Stimulated activated CD4-positive, alpha-beta T cell treated with anti-CD3 and anti-CD28 coated beads, Interleukin-4, amount 100 ng/mL, for 48 hours (primary cell): ENCODE data around the gene FCRL4.
"Not testable (repeated sequence)": the region's sequence is repeated elsewhere in the genome, so short reads cannot be mapped to it uniquely, and the experiment has no call there.

Source experiments
- DNase-seq, 2 donors: peaks; one replicate each; pipeline ENCODE4 v3.0.0-alpha.2; 2020; ENCODE audit warnings: low read depth in 2 of 2

The FCRL4 gene

DNA sequence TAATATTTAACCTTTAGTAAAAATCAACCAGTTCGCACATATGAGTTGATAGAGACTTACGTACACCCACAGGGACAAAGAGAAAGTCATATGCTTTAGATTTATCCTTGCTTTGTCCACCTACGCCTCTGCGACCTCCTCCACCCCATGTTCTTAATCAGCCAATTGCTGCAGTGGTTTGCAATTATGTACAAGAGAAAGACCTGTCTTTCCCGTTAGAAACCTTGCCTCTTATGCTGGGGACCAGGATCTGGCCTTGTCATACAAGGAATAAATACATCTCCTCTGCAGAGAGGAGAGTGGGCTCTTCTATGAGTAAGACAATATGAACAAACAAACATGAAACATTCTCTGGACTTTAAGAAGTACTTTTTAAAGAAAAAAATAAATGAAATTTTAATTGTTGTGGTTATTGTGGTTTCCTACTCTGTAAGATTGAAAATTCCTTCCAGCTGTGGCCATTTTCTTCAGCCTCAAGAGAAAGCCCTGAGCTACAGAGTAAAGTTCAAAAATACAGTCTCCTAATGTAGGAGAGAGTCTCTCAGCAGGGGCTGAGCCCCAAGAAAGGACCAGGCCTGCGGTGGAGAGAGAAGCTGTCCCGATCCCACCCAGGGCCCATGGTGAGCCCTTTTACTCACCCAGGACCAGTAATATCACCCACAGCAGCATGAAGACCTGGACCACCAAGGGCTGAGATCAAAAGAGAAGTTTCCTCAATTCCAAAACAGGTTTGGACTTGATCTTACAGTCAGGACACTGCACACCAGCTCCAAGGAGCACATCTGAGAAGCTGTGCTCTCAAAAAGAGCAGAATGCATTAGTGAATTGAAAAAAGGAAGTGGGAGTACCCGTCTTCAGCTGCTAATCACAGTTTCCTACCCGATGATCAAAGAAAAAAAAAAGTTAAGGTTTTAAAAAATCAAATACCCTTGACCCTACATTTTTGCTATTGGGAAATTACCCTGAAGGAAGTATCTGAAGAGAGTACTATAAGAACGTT, 45.9 kb downstream of the FCRL4 start, which contains the start of gene FCRL5:
FCRL5 (minus strand) TSS at position 822 of the 1,000 bp plus-strand sequence; CDS start at position 669, 153 bp downstream.
- no peak for DNase-seq

DNA sequence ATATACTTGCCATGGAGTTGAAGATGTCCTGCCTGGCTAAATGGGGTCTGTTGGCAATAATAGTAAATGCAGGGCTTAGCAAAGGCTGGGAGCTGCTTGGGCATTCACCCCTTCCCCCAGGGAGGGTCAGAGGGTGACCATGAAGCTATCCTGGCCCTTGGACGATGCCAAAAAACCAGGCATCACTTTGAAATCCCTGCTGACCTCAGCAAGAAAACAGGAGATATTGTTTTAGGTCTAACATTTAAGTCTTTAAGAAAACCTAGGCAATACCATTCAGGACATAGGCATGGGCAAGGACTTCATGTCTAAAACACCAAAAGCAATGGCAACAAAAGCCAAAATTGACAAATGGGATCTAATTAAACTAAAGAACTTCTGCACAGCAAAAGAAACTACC, 49.8 kb downstream of the FCRL4 start:
- not testable (repeated sequence) for DNase-seq

DNA sequence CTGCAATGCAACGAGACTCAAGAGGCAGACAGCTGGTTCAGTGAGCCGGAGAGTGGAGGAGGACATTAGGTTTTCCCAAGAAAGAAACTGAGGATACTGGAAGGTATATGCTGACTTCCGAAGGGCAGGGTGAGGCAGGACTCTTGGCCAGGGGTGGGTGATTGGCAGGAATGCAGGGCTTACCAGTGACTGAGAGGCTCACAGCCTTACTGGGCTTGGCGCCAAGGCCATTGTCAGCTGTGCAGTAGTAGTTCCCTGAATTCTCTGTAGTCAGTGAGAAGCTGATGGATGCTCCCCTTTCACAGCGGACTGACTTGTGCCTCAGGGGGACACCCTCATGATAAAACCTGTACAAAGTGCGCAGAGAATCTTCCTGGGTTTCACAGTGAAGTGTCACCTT, 55.2 kb downstream of the FCRL4 start:
- no peak for DNase-seq

DNA sequence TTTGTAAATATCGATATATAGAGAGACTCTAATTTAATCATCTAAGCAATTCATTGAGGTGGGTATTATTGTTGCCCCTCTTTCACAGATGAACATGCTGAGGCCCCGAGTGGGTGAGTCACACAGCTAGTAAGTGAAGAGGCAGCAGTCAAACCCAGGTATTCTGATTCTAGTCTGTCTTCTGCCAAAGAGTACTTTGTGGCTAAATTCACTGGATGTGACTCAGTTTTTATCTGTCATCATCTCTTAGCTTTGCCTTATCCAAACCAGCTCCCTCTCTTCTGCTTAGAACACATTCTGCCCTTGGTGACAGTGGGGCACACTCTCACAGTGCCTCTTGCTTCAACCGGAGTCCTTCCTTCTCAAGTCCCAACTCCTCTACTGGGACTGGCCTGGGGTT, 57.0 kb downstream of the FCRL4 start:
- DNase-seq: no peak

DNA sequence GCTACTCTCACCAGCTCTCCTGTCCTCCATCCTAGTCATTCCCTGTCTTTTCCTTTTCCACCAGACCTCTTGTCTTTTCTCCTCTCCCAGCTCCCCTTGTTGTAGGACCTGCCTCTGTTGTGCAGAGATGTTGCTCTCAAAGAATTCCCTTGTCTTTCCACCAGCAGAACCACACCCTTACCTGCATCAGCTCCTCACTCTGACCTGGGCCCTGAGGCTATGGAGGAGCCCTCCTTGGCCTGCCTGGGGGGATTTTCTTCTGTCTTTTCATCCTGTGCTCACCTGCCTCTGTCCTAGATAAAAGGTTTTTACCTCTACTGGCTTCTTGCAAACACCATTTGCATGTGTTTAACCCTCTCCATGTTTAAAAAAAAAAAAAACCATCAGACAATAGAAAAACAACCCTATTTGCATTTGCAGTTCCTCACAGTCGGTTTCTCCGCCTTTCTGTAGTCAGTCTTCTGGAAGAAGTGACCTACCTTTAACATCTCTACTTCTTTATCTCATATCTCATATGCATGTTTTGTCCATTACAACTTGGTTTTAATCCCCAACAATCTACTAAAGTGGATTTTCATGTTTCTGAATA, 57.6 kb downstream of the FCRL4 start:
- no peak for DNase-seq

DNA sequence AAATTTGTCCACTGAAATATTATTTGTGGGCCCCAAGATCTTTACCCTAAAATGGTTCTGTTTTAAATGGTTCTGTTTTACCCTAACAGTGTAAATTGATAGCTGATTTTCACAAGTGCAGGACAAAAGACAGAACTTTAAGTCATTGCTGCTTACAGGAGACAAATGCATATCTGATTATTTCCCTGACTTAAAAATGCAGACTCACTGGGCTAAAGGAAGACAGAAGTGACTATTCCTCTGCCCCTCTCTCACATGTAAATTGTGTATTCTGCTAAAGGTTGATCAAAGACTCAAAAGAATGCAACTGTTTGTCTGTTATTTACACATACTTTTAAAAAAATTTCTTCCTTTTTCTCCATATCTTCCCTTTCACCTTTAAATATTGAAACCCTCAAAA, 58.3 kb downstream of the FCRL4 start:
- no peak for DNase-seq

DNA sequence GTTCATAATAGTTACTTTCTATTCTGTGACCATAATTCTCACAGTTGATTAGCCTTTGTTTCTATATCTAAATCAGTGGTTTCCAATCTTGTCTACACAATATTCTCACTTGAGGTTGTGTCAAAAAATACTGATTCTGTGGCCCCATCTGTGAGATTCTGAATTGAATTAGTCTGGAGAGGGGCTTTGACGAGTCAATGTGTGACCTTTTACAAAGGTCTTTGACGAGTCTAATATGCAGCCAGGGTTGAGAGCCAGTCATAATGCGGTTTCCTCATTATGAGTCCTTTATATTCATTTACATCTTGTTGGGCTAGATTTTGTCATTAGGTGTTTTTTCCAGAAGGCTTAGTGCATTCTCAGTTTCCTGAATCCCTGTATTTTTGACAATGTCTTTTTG, 65.3 kb downstream of the FCRL4 start:
- no peak for DNase-seq

DNA sequence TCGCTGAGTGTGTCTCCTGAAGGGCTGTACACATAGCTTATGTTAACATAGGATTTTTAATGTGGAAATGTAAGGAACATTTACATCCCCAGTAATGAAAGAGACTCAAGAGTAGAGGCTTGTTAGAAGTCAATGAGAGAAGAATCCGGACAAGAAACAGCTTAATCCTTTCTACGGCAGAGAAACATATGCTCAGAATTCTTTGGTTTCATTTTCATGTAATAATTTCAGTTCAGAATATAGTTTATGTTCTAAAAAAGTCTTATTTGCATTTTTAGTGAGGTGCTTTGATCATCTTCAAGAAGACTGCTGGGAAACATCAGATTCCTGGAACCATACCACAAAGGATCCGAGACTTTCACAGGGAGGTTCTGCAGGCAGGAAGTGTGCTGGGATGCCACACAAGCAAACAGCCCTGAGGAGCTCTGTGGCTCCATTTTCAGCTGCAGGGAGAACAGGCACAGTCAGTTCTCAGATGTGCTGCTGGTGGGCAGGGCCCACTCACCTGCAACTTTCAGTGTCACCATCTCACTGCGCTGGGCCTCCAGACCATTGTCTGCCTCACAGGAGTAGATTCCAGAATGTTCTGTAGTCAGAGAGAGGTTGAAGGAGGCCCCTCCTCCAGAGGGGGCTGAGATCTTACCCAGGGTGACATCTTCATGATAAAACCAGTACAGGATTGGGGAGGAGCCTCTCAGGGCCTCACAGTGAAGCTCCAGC, 74.0 kb downstream of the FCRL4 start:
- no peak for DNase-seq
